GM15510 (cell line): Measurements from ENCODE around the gene FGF11.

ENCODE experiments used
- POLR2A ChIP-seq: IDR thresholded peaks from 3 replicates; pipeline ENCODE4 v1.6.1; 2011; ENCODE audit warnings: borderline replicate concordance; ENCODE audit not compliant: insufficient read length; ENCODE audit errors: extremely low read depth

The FGF11 gene

DNA sequence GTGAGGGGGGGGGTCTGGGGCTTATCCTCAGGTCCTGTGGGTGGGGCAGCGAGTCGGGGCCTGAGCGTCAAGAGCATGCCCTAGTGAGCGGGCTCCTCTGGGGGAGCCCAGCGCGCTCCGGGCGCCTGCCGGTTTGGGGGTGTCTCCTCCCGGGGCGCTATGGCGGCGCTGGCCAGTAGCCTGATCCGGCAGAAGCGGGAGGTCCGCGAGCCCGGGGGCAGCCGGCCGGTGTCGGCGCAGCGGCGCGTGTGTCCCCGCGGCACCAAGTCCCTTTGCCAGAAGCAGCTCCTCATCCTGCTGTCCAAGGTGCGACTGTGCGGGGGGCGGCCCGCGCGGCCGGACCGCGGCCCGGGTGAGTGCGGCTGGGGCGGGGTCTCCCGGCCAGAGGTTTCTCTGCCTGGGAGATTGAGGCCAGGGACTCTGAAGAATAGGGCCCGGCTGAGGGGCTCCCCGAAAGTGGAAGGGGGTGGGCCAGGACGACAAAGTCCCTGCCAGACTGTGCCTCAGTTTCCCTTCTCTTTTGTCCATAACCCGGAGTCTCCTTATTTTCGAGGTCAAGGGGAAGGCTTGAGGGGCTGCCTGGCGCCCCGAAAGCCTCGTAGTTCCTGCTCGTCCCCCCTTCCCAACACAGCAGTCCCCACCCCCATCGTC, at the start of gene FGF11:
Gene FGF11, plus strand, starts transcription at position 51 of the 651 bp plus-strand sequence. Its CDS starts 109 bp downstream, at position 160.
- TF ChIP-seq POLR2A = no peak

DNA sequence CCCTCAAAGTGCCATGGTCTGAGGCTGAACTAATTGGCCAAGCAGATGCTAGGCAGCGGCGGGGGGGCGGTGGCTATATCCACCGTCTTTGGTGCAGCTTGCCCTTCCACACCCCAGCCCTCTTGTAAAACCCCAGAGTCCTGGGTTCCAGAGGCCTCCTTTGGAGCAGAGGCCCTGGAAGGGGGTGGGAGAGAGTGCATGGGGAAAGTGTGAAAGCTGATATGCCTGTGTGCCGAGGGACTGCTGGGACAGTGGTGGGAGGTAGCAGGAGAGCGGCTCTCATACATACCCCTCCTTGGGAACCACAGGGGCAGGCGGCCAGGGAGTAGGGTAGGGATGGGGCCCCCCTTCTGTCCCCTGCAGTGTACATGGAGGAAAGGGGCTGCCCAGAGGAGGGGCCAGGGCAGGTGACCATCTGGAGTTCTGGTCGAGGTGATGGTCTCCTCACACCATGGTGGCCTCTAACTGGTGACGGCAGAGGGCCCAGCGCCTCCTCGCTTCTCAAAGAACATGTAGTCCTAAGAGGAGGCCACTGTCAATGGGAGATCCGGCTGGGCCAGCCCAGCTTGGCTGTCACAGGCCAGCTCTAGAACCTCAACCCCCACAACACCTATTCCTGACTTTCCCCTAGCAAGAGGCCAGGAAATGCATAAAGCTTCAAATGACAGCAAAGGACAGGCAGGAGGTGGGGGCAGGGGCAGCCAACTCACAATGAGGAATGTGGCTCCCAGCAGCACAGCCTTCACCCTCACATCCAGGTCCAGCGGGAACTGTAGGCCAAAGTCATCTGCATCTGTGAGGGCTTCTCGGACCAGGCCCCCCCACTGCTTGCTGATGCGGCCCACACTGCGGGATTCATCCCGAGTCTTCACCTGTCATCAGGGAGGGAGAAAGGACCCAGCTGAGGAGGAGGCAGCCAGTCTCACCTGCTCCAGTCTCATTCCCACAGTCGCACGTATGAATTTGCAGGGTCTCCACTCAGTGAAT, 49.1 kb upstream of the FGF11 start:
- TF ChIP-seq POLR2A = no peak

DNA sequence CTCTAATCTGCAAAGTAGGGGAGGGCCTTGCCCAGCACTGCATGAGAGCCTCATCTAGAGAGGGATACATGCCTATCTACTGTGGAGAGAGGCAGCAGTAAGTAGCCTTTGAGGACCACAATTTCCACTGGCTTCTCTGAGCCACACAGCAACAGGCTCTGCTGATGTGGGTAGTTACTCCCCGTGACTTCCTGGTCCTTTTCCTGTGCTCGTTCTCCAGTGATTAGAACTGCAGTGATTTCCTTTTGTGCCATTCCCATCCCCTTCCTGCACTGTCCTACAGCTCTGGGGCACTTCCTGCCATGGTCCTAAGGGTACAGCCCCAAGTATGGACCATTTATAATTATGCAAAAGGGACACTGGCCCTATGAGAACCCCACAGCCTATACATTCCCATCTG, 48.0 kb upstream of the FGF11 start:
- TF ChIP-seq POLR2A = no peak

DNA sequence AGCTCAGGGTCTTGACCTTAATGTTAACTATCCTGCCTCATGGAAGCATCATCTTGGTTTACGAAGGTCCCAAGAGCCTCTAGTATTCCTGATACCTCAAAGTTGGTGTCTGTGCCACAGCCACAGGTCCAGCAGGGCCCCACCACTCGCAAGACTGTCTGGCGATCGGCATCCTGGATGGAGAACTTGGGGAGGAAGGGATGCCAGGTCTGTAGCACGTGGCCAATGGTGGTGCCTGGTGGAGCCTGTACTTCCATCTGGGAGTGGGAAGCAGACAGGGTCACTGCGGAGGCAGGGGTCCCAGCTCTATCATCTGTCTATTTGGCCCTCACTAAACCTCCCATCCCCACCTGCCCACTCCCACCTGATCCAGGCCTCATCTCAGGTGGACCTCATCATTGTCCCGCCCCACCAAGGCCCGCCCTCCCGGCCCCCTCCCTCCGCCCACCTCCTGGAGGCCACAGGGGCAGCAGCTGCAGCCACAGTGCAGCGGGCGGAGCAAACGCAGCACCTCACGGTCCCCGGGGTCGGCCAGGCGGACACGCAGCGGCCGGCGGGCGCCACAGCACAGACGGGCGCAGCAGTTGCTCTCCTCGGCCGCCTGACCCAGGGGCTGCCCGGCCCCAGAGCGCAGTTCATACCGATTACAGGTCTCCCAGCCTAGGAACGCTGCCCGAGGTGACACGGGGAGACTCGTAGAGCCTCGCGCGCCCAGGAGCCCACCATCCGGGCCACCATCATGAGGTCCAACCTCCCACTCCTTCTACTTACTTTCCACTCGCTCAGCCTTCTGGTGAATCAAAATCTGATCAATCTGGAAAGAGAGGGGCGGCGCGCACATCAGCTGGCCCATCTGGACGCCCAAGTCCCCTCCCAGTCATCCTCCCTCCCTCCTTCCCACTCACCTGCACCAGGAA, 46.4 kb upstream of the FGF11 start:
- TF ChIP-seq POLR2A = no peak

DNA sequence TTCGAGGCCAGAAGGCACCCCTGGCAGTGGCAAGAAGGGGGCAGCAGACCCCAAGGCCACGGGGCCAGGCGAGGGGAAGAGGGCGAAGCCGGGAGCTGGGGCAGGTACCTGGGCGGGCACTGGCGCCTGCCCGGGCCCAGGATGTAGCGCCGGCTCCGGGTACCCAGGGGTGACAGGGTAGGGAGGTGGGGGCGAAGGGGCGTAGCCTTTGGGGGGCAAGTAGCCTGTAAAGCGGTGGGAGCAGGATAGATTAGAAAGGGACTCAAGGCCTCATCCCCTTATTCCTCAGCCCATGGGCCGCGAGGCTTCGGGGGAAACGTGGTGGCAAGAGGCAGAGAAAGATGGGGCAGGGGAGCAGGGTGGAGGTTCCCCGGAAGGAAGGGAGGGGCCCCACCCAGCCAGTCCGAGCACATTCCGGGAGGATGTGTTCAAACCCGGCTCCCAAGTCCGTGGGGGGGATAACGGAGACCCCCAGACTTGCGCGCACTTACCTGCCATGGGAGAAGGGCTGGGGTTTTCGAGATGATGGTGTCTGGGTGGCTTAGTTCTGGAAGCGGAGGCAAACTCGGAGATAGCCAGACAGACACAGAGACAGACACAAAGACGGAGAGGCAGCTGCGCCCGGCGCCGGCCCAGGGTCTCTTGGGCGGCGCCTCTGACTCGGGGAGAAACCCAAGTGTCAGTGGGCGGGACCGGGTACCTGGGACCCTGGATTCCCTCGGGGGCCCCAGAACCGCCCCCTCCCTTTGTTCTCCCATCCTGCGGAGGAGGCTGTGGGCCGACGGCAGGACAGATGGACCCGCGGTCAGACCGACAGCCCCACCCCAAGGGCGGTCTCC, 45.5 kb upstream of the FGF11 start:
- no peak for TF ChIP-seq POLR2A

DNA sequence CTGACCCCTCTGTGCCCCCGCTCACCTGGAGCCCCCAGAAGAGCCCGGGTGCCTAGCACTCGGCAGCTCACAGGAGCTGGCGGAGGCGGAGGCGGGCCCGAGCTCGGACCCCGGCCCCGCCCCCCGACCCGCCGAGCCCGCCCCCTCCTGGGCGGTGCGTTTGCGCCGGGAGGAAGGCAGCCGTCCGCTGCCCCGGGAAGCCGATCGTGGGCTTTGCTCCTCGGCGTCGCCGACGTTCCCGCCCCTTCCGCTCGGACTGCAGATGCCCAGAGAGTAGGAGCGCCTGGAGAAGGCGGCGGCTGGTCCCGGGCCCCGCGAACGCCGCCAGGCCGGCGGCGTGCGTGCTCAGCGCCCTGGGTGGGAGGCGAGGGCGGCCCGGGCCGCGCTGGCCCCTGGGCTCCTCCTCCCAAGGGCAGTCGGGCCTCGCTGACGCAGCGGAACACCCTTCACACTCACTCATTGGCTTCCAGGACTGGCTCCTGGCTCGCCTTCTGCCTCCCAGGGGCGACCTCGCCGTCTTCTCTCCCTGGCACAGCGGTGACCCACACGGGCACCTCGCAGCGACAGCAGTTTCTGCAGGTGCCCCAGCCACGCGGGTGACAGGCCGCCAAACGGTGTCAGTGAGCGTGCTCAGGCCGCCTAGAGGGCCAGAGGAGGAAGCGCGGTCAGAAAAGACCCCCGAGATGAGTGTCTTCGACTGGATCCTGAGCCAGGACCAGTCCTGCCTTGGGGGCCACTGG, 44.7 kb upstream of the FGF11 start, which contains the start of gene PLSCR3:
Gene PLSCR3, minus strand, starts transcription at position 74 of the 740 bp plus-strand sequence. CDS start 415 bp downstream, outside the sequence.
- TF ChIP-seq POLR2A = peak; percentile 89

DNA sequence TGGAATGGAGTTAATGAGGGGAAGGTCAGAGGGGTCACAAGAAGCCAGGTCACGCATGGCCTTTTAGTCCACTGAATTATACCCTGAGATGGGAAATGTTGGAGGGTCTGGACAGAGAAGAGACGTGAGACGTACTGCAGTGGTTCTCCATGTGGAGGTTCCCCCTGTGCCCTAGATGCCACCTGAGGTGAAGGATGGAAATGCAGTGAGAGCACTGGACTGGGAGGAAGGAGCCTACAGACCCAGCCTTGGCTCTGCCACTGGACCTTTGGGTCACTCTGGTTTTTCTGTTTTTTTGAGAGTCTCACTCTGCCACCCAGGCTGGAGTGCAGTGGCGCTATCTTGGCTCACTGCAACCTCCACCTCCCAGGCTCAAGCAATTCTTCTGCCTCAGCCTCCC, 43.2 kb upstream of the FGF11 start:
- no peak for TF ChIP-seq POLR2A

DNA sequence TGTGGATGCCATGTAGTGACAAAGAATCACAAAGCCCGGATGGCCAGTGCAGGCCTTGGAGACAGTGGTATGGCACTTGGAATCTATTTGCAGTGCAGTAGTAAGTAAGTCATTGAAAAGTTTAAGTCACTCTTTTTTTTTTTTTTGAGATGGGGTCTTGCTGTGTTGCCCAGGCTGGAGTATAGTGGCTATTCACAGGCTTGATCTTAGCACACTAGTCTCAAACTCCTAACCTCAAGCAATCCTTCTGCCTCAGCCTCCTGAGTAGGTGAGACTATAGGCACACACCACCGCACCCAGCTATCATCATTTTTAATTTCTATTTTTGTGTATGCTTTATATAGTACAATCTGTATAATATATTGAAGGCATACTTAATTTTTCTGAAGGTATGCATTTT, 40.7 kb upstream of the FGF11 start:
- no peak for TF ChIP-seq POLR2A

DNA sequence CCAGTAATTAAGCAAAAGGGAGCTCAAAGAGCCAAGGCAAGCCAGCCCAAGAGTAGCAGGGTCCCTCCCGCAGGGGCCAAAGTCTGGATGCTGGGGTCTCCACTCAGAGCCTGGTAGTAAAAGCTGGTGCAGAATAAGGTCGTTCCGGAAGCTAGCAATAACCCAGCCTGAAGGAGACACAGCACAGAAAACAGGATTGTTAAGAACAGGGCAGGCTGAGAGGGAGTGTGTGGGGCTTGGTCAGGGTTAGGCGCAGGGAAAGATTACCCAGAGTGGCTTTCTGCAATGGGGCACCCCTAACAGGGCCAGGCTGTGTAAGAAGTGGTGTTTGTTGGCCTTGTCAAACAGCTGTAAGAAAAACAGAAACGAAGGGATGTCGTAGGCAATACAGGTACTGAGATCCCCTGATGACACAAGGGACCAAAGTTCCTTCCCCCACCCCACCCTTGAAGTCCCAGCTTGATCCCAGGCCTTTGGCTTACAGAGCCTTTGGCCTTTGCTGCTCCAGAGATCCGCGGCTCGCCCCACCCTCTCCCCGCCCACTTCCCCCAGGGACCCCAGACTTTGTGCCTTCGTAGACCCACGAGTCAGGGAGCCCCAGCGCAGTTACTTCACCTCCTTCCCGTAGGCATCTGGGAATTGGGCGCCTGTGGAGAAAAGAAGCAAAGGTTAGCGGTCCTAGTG, 36.1 kb upstream of the FGF11 start:
- TF ChIP-seq POLR2A = no peak

DNA sequence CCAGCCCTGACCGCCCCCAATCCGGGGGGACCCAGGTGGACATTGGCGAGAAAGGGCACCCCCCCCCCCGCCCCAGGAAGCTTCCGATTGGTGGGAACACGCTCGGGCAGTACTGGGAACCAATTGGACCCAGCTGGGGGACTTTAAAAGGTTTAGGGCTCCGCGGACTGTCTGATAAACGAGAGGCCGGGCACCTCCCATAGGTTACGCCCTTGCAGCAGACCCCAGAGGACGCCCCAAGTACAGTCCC, 35.7 kb upstream of the FGF11 start:
- TF ChIP-seq POLR2A = no peak

DNA sequence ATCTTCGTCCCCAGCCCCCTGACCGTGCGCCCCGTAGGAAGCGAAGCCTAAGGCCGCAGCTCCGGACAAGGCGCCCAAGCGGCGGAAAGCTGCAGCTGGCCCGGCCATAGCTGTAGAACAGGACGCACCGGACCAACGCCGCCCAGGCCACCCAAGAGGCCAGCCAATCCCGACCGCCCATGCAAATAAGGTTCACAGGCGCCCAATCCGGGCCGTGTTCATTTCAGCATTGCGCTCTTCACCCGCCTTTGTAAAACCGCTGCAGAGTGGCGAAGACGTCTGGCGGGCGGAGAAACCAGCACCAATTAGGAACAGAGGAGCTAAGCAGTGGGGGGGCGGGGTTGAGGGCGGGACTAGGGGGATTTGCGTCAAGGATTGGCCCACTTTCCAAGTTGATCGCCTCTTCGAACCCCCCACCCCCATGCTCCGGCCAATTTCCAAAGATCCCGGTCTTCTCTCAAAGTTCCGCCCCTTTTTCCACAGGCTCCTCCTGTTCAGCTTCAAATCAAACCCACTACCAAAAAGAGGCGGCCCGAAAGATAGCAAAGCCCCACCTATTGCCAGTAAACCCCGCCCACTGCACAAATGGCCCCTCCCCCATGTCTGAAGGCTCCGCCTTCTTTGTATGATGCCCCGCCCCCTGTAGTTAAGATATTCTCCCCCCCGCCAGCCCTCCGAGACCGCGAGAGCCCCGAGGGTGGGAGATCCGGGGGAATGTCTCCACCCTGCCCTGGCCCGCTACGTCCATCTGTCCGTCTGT, 35.2 kb upstream of the FGF11 start, which contains the start of gene TMEM256:
Gene TMEM256, minus strand, starts transcription at position 121 of the 760 bp plus-strand sequence. Its CDS starts 13 bp downstream, at position 108.
- TF ChIP-seq POLR2A = peak; percentile 96

DNA sequence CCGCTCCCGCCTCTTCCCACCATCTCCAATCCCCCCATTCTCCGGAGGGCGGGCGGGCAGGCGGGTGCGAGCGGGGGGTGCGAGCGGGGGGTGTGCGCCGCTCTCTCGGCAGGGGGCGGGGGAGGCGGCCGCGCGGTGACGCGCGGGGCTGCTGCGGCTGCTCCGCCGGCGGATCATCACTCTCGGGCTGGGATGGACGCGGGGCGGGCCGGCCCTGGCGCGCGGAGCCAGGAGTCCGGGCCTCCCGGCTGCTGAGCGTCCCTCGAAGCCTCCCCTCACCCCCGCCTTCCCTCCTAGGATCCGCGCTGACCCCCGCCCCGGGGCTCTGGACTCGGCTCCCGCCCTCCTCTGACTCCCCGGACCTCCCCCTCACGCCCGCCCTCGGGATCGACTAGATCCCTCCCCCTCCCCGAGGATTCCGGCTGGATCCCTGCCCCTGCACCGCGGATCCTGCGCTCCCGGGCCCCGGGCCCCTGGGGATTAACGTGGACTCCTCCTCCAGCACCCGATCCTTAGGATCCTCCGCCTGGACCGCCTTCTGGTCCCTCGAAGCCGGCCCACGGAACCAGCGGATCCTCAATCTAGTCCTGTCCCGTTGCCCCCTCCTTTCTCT, 34.5 kb upstream of the FGF11 start:
- TF ChIP-seq POLR2A = no peak
